ENCODE data around the gene MT1H. TPM values are rescaled to one million over a fixed set of nuclear protein-coding genes. Genes with fewer than 3 reads are reported as not detected.

Gene MT1H
- total and polyA plus RNA-seq, 2 of the 13 experiments (the other 11 are each of a cell fraction or from before 2014, with no cell fraction given): 0.60 TPM; not detected in 1

DNA sequence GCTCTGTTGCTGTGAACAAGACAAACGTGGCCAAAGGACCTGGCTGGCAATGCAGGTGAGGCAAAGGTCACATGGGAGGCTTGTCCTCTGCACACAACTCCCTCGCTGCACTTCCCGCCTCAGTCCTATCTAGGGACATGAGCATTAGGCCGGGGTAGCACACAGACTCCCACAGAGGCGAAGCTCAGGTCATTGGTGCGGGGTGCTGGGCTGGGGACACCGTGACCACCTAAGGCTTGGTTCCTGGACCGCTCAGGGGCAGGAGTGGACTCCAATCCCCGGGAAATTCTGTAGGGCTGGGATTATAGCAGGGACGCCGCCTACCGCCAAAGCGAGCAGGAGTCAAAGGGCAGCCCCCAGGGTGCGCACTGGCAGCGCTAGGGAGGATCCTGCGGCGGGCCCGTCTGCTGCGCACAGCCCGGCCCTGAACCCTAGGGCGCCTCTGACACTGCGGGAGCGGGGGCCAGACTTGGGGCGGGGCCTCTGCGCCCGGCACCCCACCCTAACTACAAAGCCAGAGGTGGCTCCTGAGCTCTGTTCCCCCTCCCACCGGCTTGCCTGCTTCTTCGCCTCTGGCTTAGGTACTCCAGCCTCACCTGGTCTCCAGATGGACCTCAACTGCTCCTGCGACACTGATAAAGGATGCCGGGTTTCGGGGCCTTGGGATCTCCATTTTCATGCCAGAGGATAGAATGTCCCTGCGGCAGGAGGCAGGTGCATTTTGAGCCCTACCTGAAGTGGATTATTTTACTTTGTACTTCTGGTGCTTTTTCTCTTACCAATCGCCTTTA is 21.8 kb upstream of the MT1H start (continued):
- TF ChIP-seq RXRA (CRISPR knock-in tag; IDR thresholded peaks at IDR 0.05) (0 out of 2 replicates have a peak, but pooled peaks have one; percentile 48), TRIM22 (IDR thresholded peaks at IDR 0.05) (no peak), ZC3H4 (CRISPR knock-in tag; IDR thresholded peaks at IDR 0.05; ENCODE audit: borderline replicate concordance) (no peak), ETV6 (CRISPR knock-in tag; conservative IDR thresholded peaks at IDR 0.05) (no peak), RARG (CRISPR knock-in tag; IDR thresholded peaks at IDR 0.05; ENCODE audit: low read depth) (no peak), NFYC (CRISPR knock-in tag; IDR thresholded peaks at IDR 0.05) (no peak), ZNF510 (CRISPR knock-in tag; IDR thresholded peaks at IDR 0.05; ENCODE audit: low read depth) (0 out of 2 replicates have a peak, but pooled peaks have one; percentile 69), ZSCAN5A (CRISPR knock-in tag; IDR thresholded peaks at IDR 0.05; ENCODE audit: borderline replicate concordance) (no peak), ZNF431 (CRISPR knock-in tag; IDR thresholded peaks at IDR 0.05; ENCODE audit: borderline replicate concordance, low read depth) (no peak), MTA1 (CRISPR knock-in tag; IDR thresholded peaks at IDR 0.05; ENCODE audit: borderline replicate concordance) (no peak; the same call in 1 of the 2 replicates), ZNF605 (CRISPR knock-in tag; IDR thresholded peaks at IDR 0.05) (peak; percentile 65; the same call in 1 of the 2 replicates), ZNF33A (CRISPR knock-in tag; IDR thresholded peaks at IDR 0.05; ENCODE audit: borderline replicate concordance) (no peak), ZNF710 (CRISPR knock-in tag; IDR thresholded peaks at IDR 0.05; ENCODE audit: borderline replicate concordance) (no peak), SP2 (CRISPR knock-in tag; IDR thresholded peaks at IDR 0.05) (no peak), ZNF235 (CRISPR knock-in tag; IDR thresholded peaks at IDR 0.05; ENCODE audit: borderline replicate concordance) (no peak), ZNF564 (CRISPR knock-in tag; IDR thresholded peaks at IDR 0.05) (peak; percentile 48; the same call in 1 of the 2 replicates)
- TF ChIP-seq, protein P1, sequence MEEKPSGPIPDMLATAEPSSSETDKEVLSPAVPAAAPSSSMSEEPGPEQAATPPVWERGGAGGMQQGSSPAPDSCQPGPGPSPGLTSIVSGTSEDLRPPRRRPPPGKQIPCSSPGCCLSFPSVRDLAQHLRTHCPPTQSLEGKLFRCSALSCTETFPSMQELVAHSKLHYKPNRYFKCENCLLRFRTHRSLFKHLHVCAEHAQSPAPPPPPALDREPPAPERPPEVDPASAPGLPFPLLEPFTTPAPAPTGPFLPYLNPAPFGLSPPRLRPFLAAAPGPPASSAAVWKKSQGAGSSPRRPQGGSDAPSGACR (CRISPR knock-in tag; IDR thresholded peaks at IDR 0.05): no peak
- TF ChIP-seq, protein P2, sequence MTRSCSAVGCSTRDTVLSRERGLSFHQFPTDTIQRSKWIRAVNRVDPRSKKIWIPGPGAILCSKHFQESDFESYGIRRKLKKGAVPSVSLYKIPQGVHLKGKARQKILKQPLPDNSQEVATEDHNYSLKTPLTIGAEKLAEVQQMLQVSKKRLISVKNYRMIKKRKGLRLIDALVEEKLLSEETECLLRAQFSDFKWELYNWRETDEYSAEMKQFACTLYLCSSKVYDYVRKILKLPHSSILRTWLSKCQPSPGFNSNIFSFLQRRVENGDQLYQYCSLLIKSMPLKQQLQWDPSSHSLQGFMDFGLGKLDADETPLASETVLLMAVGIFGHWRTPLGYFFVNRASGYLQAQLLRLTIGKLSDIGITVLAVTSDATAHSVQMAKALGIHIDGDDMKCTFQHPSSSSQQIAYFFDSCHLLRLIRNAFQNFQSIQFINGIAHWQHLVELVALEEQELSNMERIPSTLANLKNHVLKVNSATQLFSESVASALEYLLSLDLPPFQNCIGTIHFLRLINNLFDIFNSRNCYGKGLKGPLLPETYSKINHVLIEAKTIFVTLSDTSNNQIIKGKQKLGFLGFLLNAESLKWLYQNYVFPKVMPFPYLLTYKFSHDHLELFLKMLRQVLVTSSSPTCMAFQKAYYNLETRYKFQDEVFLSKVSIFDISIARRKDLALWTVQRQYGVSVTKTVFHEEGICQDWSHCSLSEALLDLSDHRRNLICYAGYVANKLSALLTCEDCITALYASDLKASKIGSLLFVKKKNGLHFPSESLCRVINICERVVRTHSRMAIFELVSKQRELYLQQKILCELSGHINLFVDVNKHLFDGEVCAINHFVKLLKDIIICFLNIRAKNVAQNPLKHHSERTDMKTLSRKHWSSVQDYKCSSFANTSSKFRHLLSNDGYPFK (CRISPR knock-in tag; IDR thresholded peaks at IDR 0.05; ENCODE audit: borderline replicate concordance): no peak

Measured in HepG2 (cell line).